NCI-H2196 (cell line): Measurements from ENCODE around the gene LDHB.
"Not testable (repeated sequence)": the region's sequence is repeated elsewhere in the genome, so short reads cannot be mapped to it uniquely, and the experiment has no call there.

Experiments
- DNase-seq: peaks from one replicate; lab custom pipeline; 2025; ENCODE audit not compliant: unreplicated experiment; lab: John Stamatoyannopoulos, UW

Gene LDHB

DNA sequence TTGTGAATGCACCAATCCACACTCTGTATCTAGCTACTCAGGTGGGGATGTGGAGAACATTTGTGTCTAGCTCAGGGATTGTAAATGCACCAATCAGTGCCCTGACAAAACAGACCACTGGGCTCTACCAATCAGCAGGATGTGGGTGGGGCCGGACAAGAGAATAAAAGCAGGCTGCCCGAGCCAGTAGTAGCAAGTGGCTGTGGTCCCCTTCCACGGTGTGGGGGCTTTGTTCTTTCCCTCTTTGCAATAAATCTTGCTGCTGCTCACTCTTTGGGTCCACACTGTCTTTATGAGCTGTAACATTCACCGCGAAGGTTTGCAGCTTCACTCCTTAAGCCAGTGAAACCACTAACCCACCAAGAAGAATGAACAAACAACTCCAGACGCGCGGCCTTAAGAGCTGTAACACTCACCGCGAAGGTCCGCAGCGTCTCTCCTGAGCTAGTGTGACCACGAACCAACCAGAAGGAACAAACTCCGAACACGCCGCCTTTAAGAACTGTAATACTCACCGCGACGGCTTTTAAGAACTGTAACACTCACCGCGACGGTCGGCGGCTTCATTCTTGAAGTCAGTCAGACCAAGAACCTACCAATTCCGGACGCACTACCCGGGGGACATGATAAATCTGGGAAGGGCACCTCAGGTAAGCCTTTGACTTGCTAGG, 4.6 kb upstream of the LDHB start:
- no peak for DNase-seq

DNA sequence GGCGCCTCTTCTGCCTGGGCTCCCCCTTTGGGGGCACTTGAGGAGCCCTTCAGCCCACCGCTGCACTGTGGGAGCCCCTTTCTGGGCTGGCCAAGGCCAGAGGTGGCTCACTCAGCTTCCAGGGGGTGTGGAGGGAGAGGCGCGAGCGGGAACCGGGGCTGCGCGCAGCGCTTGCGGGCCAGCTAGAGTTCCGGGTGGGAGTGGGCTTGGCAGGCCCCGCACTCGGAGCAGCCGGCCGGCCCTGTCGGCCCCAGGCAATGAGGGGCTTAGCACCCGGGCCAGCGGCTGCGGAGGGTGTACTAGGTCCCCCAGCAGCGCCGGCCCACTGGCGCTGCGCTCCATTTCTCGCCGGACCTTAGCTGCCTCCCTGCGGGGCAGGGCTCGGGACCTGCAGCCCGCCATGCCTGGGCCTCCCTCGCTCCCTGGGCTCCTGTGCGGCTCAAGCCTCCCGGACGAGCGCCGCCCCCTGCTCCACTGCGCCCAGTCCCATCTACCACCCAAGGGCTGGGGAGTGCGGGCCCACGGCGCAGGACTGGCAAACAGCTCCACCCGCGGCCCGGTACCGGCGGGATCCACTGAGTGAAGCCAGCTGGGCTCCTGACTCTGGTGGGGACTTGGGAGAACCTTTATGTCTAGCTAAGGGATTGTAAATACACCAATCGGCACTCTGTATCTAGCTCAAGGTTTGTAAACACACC, 3.9 kb upstream of the LDHB start:
- DNase-seq = not testable (repeated sequence)

DNA sequence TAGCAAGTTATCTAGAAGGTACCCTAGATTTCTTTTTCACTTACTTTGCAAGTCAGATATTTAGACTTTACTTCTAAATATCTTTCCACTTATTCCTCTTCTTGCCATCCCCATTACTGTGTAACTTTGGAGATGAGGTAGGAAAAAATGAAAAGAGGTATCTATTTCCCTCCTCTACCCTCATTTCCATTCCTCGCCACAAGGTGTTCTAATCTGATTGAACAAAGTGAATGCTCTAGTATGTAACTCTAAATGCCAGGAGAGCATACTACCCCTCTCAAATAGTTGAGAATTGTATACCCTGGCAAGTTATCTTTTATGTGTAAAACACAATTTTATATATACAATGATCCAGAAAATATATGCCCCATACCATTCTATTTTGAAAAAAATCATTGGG, 1.7 kb upstream of the LDHB start:
- no peak for DNase-seq

DNA sequence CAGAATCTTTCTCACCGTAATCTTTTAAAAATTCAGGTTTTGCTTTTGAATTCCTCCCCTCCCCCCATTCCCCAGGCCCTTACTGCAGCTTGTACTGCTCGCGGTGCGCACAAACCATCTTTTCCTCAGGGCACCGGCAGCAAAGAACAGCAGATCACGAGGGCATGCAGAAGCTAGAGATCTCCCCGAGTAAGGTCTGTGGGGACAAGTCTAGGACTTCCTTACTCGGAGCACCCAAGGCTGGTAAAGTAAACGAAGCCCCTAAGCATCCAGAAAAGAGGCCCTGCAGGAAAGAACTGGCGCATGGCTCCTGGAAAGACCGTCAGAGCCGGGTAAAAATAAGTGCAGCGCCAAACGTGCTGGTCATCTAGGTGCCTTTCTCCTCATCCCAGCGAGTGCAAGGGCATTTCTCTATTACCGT, 727 bp downstream of the LDHB start:
- peak; percentile 70 for DNase-seq

DNA sequence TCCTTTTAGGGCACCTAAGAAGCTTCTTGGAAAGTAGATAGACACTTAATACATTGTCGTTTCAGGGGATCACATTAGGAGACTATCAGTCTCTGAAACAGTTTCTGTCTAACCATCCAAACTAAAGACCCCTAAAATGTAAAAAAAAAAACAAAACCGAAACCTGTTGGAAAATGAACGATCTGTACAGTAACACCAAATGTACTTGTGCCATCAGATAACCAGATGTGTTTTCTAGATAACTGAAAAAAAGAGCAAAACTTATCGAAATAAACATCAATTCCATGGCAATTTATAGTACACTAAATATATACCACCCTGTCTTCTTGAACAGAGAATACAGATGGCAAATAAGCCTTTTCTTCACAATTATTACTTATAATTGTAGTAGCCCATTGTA, 2.1 kb downstream of the LDHB start:
- DNase-seq = no peak

DNA sequence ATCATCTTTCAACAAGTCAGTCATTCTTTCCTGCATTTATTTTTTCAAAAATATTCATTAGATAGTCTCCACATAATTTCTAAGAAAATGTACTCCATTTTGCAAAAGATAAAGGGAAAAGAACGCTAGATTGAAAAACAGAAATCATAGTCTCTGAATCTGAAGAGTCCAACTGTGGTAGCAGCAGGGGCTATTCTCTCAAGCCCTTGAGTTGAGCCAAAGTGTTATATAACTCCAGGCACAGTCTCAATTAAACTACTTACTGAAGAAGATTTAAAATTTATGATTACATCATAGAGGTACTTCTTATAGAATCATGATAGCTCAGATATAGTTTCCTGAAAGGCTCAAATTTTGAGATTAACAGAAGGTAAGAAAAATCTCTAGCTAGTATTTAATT, 5.8 kb downstream of the LDHB start:
- no peak for DNase-seq

DNA sequence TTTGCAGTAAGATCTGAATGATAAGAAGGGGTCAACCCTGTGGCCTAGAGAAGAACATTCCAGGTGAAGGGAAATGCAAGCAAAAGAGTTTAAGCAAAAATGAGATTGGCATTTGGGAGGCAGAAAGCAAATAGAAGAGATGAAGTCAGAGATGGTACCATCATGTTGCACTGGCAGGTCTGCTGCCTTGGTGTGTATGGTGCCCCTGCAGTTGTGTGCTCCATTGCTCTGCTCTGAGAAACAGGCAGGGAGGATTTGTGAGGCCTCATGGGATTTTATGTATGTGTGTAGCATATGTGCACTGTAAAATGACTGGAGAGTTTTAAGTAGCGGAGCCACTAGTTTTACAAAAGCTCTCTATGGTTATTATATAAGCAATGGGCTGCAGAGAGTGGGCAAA, 6.6 kb downstream of the LDHB start:
- DNase-seq = no peak

DNA sequence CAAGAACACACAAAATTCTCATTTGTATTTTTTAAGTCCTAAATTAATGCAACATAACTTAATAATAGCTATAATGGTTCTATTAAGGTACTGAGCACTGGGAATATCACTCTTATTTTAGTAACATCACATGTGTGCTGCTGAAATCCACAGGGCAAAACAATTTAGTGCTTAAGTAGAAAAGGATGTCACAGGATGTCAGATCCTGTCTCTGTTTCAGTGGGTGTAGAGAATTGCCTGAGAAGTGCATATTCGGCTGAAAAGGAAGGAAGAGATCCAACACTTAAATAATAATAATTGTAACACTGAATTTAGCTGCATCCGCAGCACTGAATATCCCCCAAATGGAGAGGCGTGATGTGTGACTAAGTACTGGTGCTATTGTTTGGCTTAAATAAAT, 8.6 kb downstream of the LDHB start:
- no peak for DNase-seq

DNA sequence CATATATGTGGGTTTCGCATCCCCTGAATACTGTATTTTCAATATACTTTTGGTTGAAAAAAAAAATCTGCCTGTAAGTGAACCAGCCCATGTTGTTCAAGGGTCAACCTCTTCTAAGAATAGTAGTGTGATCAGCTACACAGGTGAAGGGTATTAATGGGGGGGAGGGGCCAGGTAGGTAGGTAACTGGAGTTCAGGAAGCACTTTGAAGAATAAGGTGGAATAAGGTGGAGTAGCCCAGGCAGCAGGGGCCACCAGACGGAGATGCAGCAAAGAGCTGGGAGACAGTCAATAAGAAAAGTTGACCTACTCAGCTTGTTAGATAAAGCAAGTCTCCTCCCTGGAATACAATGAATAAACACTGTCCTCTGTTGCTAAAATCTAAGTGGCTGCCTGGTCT, 9.3 kb downstream of the LDHB start:
- no peak for DNase-seq

DNA sequence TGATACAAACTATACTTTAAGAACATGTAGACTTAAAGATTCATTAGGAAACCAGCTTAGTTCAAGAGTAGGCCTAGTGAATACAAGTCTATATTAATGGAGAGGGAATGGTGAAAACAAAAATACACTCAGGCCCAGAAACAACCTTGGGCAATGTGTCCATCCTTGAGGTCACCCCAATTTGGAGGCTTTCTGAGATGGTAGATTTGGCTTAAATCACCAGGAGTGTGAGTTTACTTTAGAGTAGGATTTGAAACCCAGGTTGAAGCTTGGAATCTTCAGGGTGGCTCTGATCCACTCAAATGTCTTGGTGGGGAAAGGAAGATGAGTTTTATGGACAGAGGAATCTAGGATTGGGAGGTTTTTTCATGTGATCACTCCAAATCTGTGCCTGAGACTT, 10.5 kb downstream of the LDHB start:
- no peak for DNase-seq

DNA sequence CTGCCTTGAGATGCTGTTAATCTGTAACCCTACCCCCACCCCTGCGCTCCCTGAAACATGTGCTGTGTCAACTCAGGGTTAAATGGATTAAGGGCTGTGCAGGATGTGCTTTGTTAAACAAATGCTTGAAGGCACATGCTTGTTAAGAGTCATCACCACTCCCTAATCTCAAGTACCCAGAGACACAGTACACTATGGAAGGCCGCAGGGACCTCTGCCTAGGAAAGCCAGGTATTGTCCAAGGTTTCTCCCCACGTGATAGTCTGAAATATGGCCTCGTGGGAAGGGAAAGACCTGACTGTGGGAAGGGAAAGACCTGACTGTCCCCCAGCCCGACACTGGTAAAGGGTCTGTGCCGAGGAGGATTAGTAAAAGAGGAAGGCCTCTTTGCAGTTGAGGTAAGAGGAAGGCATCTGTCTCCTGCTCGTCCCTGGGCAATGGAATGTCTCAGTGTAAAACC, 12.6 kb downstream of the LDHB start:
- not testable (repeated sequence) for DNase-seq

DNA sequence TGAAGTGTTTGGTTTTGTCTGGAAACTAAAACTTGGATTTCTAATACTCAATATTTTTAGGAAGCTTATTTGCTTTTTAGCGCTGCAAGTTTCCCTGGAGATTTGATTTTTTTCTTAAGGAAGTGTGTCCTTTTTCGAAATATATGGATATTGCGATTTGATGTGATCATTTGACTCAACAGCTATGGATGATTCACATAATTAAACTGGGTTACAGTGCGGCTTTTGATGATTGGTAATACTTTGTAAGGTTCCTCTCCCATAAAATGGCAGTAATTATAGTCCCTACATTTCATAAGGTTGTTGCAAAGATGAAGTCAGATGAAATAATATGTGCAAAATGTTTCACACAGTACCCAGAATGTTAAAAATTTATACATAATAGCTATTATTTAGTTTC, 13.1 kb downstream of the LDHB start:
- DNase-seq = no peak

DNA sequence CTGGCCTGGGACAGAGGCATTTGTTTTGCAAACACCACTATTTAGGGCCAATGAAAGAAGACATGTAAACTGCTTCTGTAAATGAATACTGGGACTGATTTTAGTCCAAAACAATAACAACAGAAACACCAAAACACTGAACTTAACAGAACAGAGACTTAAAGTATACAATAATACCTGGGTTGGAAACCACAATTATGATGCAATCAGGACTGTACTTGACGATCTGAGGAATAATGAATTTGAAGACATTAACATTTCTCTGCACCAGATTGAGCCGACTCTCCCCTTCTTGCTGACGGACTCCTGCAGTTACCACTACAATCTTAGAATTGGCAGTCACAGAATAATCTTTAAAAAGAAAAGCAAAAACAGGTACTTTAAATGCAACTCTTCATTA, 13.9 kb downstream of the LDHB start:
- no peak for DNase-seq

DNA sequence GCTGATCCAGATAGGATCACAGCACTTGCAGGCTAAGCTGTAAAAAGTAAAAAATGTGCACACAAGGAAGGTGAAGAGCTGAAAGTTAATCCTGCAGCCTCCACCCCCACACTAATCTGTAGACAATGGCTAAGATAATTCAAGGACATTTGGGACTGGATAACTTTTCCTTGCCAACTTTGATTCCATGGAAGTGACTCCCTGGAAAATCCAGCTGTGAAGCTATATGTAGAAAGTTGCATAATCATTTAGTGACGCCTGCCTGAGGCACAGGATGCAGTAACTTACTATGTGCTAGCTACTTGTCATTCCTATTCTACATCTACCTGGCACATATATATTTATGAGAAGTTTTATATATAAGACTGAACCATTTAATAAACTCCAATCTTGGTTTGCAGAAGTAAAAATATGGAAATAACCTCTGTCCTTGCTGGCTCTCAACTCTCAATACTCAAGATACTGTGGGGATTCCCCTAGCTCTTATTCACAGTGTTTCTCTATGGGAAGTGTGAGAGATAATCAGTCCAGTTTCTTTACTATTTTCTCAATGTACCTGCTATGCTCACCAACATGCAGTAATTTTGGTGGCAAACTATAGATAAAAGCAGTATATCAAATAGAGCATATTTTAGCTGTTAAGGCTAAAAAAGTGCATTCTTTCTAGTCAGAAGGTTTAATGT, 14.8 kb downstream of the LDHB start:
- DNase-seq = no peak

DNA sequence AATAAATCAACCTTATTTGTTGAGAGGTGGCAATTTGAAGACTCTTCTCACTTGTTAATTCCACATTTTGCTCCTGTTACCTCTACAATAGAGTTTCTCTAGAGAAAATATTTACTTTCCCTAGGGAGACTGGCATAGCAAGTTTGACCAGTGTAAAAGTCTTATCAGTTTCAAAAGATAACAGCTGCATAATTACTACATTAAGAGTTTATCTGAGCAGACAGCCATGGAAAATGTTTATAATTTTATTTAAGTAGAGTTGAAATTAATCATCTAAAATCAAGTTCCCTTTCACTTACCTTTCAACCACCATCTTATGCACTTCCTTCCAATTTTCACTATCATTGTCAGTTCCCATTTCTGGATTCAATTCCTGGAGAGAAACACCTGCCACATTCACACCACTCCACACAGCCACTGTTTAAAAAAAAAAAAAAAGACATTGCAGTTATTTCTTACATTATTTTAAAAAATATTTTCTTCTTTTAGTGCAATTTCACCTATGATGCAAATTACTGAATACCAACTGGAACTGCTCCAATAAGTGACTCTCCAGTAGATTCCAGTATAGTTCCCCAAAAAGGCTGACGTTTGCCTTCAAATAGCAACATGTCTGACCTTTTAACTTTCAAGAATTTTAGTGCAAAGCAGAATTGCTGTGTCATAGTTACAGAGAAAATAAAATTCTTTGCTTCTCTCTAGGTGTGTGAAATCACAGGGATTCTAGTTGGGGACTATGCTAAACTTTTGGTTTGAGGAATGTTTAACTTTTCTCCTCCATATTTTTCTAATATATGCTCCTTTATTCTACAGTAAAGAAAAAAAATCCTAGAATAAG, 19.4 kb downstream of the LDHB start:
- DNase-seq = peak; percentile 64

DNA sequence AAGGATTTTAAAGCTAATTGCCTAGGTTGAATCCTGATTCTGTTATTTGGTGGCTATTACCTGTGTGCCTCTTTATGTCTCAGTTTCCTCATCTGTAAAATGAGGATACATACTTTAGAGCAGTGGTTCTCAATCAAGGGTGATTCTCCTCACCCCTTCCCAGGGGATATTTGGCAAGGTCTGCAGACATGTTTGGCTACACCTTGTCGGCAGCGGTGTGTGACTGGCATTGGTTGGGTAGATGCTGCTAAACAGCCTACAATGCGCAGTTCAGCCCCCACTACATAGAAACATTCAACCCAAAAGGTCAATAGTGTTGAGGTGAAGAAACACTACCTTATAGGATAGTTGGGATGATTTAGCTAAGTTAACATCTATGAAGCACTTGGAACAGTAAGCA, 23.4 kb downstream of the LDHB start:
- no peak for DNase-seq

DNA sequence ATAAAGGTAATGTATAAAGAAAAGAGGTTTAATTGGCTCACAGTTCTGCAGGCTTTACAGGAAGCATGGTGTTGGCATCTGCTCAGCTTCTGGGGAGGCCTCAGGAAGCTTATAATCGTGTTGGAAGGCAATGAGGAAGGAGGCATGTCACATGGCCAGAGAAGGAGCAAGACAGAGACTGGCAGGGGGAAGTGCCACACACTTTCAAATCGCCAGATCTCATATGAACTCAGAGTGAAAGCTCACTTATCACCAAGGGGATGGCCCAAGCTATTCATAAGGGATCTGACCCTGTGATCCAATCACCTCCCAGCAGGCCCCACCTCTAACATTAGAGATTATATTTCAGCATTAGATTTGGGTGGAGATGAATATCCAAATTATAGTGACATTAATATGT, 26.3 kb downstream of the LDHB start:
- DNase-seq = no peak

DNA sequence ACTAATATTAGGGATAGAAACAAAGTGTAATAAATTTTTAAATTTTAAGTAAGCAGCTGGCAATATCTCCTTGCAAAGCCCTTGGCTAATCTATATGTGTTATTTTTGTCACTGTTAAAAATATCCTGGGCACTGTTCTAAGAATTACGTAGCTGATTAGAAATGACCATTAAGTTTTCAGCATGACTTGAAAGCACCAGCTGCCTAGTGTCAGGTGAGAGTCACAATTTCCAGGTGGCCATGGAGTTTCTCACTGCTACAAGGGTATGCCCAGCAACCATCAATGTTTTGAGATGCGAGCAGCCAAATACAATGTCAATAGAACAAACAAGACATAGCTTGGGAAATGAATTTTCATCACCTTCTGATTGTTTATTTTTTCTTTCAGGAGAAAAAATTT, 29.7 kb downstream of the LDHB start:
- no peak for DNase-seq

DNA sequence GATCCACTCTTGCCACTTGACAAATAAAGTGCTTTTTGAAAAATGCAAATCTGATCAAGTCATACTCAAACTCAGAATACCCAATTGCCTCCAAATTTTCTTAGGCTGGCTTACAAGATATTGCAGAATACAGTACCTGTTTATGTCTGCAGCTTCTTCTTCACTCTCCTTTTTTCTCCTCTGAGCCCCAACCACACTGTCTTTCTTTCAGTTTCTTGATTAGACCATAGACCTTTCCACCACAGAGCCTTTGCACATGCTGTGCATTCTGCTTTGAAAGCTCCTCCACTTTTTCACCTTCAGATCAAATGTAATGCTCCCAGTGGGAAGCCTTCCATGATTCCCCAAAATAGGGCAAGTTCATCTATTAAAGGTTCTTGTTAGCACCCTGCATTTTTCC, 39.1 kb downstream of the LDHB start:
- DNase-seq = no peak

DNA sequence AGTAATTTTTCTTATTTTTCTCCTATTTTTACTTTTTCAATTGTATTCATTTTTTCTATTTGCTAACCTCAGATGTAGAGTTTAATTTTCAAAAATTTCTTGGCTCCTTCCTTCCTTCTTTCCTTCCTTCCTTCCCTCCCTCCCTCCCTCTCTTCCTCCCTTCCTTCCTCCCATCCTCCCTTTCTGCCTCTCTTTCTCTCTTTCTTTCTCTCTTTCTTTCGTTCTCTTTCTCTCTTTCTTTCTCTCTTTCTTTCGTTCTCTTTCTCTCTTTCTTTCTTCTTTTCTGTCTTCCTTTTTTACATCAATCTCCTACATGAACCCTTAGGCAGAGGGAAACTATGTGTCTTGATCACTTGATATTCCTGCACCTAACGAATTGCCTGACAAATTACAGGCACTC, 40.6 kb downstream of the LDHB start:
- DNase-seq = no peak

DNA sequence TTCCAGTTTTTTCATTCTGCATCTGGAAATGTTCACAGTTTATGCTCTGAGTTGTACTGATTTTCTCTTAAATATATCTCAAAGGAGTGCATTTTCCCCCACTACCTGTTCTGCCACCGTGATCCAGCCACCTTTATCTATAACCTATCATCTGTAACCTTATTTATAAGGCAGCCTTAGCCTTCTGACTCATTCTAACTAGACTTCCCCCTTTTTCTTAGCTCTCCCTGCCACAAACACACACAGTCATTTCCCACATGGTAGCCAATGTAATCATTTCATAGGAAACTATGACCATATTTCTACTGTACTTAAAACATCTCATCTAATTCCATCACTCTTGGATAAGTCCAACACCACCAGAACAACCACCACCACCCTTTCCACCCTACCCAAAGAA, 42.2 kb downstream of the LDHB start:
- no peak for DNase-seq
